Measurements from ENCODE around the gene IL3.
A peak's percentile ranks its signal among the peaks of the same experiment; 100 is the strongest.

Gene IL3

DNA sequence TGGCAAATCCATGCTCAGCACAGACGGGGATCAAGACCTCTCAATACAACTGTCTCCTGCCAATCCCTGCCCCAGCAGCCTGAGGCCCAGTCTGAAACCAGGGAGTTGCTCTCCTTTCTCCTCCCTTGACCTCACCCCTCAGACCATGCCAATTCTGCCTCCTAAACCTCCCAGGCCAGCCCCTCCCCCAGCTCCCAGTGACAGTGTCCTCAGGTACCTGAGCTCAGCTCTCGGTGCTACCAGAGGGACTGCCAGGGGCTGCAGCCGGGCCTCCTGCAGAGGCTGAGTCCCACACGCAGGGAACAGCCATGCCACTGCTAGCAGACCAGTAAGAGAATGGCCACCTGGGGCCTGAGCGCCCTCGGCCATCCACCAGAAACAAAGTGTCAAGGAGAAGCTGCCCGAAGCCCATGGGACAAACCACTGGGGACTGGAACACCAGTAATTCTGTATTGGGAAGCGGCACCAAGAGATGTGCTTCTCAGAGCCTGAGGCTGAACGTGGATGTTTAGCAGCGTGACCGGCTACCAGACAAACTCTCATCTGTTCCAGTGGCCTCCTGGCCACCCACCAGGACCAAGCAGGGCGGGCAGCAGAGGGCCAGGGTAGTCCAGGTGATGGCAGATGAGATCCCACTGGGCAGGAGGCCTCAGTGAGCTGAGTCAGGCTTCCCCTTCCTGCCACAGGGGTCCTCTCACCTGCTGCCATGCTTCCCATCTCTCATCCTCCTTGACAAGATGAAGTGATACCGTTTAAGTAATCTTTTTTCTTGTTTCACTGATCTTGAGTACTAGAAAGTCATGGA is 557 bp upstream of the IL3 start:
- H3K27ac Mint-ChIP-seq, result no peak overlapping the region
- H3K9me3 Mint-ChIP-seq, result no peaks in the 10 kb centered on the region
- H3K27me3 Mint-ChIP-seq, result no peaks in the 10 kb centered on the region
- H3K36me3 Mint-ChIP-seq, result no peaks in the 10 kb centered on the region
- H3K4me1 Mint-ChIP-seq, result peaks cover 17% of the 10 kb centered on the region
- H3K4me3 Mint-ChIP-seq, result no peak overlapping the region

DNA sequence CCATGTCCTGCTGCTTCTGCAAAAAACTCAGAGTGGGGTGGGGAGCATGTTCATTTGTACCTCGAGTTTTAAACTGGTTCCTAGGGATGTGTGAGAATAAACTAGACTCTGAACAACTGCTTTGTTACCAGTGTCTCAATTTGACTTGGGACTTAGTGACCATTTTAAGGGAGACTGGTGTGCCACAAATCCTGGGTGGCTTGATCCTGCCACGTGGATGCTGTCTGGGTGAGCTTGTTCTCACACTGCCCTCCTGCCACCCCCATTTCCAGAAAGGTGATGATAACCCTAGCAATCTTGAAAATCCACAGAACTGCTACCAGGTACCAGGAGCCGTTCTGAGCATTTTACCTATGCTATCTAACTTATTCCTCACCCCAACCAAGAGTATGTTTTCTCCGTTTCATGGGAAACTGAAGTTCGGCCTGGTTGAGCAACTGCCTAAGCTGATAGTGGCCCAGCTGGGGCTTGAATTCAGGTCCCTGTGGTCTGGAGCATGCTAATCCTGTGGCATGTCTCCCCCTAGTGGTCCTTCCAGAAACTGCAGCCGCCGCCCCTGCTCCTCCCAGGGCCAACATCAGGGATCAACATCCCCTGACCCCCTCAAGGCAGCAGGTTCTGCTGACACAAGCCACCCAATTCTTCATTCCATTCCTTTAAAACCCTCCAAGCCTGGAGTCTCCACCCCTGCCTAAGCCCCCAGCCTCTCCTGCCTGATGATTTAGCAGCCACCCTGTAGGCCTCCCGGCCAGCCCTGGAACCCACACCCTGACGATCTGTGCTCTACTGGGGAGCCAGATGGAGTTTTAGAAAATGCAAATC is 2.8 kb downstream of the IL3 start:
- peaks cover 11% of the 10 kb centered on the region for H3K4me1 Mint-ChIP-seq
- H3K27me3 Mint-ChIP-seq, result no peaks in the 10 kb centered on the region
- H3K27ac Mint-ChIP-seq, result no peak overlapping the region
- H3K4me3 Mint-ChIP-seq, result no peak overlapping the region
- H3K36me3 Mint-ChIP-seq, result no peaks in the 10 kb centered on the region
- no peaks in the 10 kb centered on the region for H3K9me3 Mint-ChIP-seq

DNA sequence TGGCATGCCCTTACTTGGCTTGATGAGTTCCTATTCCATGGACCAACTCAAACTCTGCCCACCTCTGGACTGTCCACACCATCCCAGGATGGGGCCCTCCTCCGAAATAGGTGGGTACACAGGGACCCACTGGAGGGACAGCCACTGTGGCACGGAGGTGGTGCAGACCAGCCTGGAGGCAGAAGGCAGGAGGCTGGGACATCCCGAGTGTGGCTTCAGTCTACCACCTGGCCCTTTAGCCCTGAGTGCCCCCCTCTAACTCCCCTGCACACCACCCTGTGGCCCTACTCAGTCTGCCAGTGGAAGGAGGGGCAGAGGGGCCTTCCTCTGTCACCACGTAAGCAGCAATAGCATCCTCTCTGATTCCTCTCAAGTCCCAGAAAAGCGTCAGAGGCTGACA is 3.7 kb downstream of the IL3 start:
- Mint-ChIP-seq H3K36me3 (no peaks in the 10 kb centered on the region), H3K4me3 (no peak overlapping the region), H3K4me1 (peaks cover 11% of the 10 kb centered on the region), H3K27ac (peak overlapping the region; percentile 46), H3K9me3 (no peaks in the 10 kb centered on the region), H3K27me3 (no peaks in the 10 kb centered on the region)

DNA sequence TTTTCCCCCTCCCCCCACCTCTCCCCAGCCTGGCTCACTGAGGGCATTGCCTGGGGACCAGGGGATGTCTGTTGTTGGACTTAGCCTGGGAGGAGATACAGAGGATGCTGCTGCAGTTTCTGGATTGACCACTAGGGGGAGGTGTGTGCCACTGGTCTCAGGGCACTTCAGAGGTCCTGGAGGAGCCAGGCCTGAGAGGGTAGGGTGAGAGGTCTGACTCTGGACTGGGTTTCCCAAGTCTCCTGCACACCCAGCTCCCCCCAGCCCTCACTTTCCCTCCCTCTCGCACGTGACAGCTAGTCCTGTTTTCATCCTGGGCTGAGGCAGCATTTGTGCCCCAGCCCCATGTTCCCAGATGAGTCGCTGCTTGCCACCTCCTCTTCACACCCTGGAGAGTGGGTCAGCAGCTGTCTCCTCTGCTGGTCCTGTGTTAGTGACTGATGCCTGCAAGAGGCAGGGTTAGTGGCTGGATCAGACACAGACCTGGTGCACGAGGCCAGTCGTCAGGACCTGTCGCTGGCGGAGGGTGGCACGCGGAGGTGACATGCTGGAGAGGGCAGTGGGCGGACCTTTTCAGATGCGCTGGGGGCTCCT is 4.4 kb downstream of the IL3 start:
- Mint-ChIP-seq H3K36me3 (no peaks in the 10 kb centered on the region), H3K27me3 (no peaks in the 10 kb centered on the region), H3K4me1 (peaks cover 11% of the 10 kb centered on the region), H3K9me3 (no peaks in the 10 kb centered on the region), H3K4me3 (no peak overlapping the region), H3K27ac (peak overlapping the region; percentile 46)

DNA sequence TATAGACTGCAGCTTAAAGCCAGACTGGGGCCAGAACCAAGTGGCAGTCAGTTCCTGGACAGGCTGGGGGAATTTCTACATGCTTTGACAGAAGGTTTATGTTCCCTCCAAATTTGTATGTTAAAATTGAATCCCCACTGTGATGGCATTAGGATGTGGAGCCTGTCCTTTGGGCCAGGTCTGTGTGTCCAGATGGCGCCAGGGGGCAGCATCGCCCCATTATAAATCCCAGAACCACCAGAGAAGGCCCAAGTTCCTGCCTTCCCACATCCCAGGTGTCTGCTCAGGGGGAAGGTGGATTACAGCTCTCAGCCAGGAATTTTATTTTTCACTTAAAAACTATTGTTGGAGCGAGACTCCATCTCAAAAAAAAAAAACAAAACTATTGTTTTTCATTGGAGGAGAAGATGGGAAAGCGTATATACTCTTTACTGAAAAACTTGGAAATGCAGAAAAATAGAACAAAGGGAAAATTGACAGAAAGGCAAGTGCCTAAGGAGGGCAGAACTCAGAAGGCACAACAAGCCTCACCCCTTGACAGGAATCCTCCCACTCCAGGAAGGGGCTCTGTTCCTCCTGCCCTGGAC is 5.0 kb downstream of the IL3 start:
- no peaks in the 10 kb centered on the region for H3K27me3 Mint-ChIP-seq
- no peaks in the 10 kb centered on the region for H3K36me3 Mint-ChIP-seq
- no peak overlapping the region for H3K4me3 Mint-ChIP-seq
- no peak overlapping the region for H3K27ac Mint-ChIP-seq
- peaks cover 11% of the 10 kb centered on the region for H3K4me1 Mint-ChIP-seq
- H3K9me3 Mint-ChIP-seq, result no peaks in the 10 kb centered on the region

DNA sequence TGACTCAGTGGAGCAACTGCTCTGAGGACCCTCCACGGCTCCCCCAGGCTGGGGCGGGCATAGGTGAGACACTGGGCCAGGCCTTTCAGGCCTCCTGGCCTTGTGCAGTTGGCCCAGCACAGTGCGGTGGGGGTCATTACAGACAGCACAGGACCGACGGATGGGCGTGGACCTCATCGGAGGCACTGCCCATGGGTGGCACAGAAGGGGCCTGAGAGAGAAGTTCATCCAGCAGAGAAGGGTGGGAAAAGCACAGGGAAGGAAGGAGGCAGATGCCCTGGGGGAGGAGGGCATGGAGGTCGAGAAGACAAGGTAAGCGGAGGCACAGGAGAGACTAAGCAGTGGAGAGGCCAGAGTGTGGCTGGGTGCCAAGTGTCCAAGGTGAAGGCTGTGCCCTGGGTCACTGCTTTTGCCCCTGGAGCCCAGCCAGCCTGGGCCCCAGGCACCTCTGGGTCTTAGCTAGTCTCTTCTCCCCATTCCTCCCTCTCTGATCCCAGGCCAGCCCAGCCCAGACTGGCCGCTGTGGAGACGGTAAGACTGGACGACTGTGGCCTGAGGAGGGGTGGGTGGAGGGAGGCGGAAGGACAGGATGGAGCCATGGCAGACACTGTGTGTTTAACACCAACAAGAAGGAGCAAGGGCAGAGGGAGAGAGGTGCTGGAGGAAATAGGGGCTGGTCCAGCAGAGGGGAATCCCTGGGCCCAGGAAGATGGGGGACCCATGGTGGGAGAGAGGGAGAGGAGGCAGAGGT is 5.7 kb downstream of the IL3 start:
- no peak overlapping the region for H3K4me3 Mint-ChIP-seq
- no peaks in the 10 kb centered on the region for H3K9me3 Mint-ChIP-seq
- H3K27me3 Mint-ChIP-seq, result no peaks in the 10 kb centered on the region
- no peak overlapping the region for H3K27ac Mint-ChIP-seq
- H3K36me3 Mint-ChIP-seq, result no peaks in the 10 kb centered on the region
- peaks cover 15% of the 10 kb centered on the region for H3K4me1 Mint-ChIP-seq

DNA sequence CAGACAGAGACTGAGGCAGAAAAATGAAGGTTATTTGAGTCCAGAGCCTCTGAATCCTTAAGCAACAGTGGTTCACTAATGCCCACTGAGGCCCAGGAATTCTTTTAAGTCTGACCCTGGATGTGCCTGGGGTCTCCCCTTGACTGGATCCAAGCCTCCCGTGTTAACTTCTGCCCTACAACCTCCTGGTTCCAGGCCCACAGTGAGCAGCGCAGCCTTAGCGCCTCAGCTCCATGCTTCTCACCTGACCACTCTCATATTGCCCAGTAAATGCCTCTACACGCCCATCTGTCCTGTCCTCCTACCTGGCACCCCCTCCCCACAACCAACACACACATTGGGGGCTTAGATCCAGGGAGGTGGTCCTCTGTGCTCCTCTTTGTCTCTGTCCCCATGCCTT is 6.4 kb downstream of the IL3 start:
- Mint-ChIP-seq H3K36me3 (no peaks in the 10 kb centered on the region), H3K4me3 (no peak overlapping the region), H3K27ac (no peak overlapping the region), H3K4me1 (peaks cover 15% of the 10 kb centered on the region), H3K27me3 (no peaks in the 10 kb centered on the region), H3K9me3 (no peaks in the 10 kb centered on the region)

DNA sequence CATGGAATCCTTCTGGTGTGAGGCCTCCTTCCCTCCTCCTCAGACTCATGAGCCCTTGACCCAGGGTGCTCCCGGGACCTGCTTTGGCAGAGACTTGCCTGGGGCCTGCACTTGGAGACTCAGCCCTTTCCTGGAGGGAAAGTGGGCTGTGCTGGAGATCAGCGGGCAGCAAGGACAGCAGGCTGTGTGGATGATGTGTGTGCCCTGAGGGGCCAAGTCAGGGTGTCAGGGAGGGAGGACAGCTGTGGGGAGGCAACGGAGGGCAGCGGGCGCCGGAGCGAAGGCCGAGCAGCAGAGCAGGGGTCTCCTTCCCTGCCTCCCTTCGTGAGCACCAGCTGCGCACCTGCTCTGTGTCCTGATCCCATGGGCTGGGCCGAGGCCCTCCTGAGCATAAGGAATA is 7.0 kb downstream of the IL3 start:
- Mint-ChIP-seq H3K9me3 (no peaks in the 10 kb centered on the region), H3K4me1 (peaks cover 15% of the 10 kb centered on the region), H3K27ac (no peak overlapping the region), H3K4me3 (no peak overlapping the region), H3K36me3 (no peaks in the 10 kb centered on the region), H3K27me3 (no peaks in the 10 kb centered on the region)

DNA sequence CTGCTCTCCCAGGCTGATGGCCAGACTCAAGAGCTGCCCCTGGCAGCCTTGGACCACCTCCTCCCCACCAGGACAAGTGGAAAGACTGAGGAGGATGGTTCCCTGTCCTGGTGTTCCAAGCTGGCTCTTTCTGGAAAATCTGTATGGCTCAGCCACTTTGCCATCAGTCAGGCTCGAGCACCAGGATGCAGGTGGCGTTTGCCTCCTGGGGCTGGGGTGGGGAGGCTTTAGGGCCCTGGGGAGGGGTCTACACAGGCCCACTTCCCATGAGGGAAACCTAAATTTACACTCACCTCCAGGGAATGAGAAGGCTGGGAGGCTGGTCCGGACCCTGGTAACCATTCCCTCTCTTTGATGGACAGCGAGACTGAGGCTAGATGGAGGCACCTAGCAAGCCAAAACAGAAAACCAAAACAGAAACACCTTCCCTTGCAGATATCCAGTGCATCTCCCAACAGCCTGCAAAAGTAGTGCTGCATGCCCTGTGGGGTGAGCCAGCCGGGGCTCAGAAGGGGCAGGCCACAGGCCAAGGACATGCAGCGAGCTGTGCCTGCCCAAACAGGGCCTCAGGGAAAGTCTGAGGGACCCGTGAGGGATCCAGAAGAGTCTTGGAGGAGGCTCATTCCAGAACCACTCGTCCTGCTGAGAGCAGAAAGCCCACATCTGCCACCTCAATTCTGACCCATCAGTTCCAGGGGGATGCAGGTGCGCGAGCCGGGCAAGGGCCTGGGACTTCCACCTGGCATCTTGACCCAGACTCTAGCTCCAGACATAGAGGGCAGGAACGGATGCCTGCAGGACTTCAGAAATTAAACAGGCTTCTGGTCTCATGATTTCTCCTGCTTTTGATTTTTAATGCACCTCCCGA is 7.7 kb downstream of the IL3 start:
- Mint-ChIP-seq H3K27ac (no peak overlapping the region), H3K4me3 (no peak overlapping the region), H3K27me3 (no peaks in the 10 kb centered on the region), H3K9me3 (no peaks in the 10 kb centered on the region), H3K36me3 (no peaks in the 10 kb centered on the region), H3K4me1 (peaks cover 14% of the 10 kb centered on the region)

DNA sequence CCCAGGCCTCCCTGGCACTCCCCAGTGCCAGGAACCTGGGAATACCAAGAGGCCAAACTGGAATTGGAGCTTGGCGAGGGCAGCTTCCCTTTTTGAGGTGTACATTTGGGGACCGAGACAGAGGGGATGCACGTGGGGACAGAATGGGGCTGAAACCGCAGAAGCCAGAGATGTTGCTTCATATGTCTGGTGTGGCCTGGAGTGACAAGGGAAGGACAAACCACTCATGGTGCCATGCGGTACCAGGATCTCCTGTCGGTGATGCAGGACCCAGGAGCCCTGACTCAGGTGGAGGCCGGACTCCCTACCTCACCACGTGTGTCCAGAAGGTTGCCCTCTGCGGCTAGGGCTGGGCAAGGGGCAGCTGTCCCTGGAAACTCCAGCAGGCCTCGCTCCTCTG is 9.1 kb downstream of the IL3 start:
- no peak overlapping the region for H3K27ac Mint-ChIP-seq
- no peak overlapping the region for H3K4me3 Mint-ChIP-seq
- no peaks in the 10 kb centered on the region for H3K36me3 Mint-ChIP-seq
- H3K4me1 Mint-ChIP-seq, result peaks cover 7% of the 10 kb centered on the region
- H3K27me3 Mint-ChIP-seq, result no peaks in the 10 kb centered on the region
- H3K9me3 Mint-ChIP-seq, result no peaks in the 10 kb centered on the region

DNA sequence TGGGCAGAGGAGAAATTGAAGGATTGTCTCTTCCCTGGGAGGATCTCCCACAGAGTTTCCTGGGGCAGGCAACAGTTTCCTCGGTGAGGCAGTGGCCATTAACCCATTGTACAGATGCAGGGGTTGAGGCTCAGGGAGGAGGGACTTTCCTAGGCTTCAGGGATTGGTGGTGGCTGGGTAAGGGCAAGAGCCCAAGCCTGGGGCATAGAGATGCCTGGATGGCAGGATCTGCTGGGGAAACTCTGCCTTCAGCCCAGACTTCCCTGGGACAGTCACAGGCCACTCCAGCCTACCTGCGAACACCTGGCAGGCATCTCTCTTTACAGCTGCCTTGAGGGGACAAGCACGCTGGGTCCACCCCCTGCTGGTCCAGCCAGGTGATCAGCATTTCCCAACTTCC is 9.5 kb downstream of the IL3 start:
- Mint-ChIP-seq H3K36me3 (no peaks in the 10 kb centered on the region), H3K9me3 (no peaks in the 10 kb centered on the region), H3K4me1 (peaks cover 4% of the 10 kb centered on the region), H3K27me3 (no peaks in the 10 kb centered on the region), H3K27ac (no peak overlapping the region), H3K4me3 (no peak overlapping the region)

DNA sequence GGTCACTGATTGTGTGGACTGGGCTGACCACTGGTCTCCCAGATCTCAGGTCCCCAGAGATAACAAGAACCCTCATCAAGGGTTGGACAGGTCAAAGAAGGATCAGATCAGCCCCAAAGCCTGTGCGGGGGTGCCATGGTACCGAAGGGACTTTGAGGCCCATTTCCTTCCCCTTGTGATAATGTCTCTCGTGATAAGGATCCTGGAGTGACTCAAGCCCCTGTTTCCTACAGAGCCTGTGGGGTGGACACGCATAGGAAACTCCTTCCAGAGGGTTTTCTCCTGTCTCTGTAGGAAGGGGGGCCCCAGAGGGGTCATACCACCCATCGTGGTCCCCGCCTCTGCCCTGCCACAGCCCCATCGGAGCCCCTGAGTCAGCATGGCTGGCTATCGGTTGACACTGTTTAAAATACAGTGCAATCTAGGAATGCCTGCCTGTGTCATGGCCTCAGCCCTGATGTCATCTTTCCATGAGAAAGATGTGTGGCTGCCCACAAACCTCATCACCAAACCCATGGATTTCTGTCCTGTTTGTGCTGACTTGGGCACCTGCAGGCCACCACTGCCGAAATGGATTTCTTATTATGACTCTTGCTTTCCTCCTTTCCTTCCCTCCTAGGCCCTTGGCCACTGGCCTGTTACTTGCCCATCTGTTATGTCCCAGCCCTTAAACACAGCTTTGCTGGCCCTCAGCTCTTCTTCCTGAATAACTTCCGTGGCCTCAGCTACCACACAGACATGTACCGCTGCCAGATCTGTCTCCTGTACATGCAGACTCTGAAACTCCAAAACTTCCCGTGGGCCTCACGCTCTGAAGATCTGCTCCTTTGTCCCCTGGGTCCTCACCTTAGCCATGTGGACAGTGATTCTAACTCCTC is 10.2 kb downstream of the IL3 start:
- no peaks in the 10 kb centered on the region for H3K27me3 Mint-ChIP-seq
- H3K4me1 Mint-ChIP-seq, result peaks cover 4% of the 10 kb centered on the region

DNA sequence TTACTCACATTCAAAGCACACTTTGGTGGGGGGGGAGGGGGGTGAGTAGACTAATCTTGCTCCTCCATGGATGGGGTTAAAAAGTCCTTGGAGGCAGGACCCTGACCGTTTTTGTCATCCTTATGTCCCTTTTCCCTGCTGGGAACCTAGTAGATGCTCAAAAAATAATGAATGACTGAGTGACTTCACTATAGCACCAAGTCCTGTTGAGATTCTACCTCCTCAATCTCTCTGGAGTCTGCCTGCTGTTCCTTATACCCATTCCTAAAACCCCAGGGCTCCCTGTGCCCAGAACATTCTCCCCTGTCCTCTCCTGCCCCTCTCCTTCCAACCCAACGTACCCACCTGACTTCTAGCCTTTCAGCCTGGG is 10.9 kb downstream of the IL3 start:
- Mint-ChIP-seq H3K27me3 (no peaks in the 10 kb centered on the region), H3K4me1 (peaks cover 4% of the 10 kb centered on the region), H3K36me3 (no peaks in the 10 kb centered on the region), H3K27ac (peak overlapping the region; percentile 27), H3K4me3 (no peak overlapping the region), H3K9me3 (no peaks in the 10 kb centered on the region)

More for the DNA sequence above, 10.2 kb downstream of the IL3 start:
- H3K9me3 Mint-ChIP-seq, result no peaks in the 10 kb centered on the region
- no peaks in the 10 kb centered on the region for H3K36me3 Mint-ChIP-seq
- H3K4me3 Mint-ChIP-seq, result no peak overlapping the region
- peak overlapping the region; percentile 9 for H3K27ac Mint-ChIP-seq

DNA sequence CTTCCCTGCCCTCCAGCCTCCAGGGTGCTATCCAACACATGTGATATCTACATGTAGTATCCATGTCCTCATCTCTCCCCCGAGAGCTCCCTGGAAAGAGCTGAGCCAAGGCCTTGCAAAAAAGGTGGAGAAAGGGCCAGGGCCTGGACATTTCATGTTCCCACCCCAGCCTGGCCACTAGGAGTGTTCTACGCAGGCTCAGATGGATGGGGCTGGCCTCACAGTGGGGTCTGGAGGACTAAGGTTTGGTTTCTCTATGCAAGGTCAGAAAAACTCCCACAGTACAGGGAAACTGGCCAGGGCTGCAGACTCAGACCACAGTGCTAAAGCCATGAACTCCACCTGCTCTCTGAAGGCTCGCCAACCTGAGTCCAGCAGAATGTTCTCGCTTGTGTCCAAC is 11.6 kb downstream of the IL3 start:
- Mint-ChIP-seq H3K4me1 (peaks cover 4% of the 10 kb centered on the region), H3K36me3 (no peaks in the 10 kb centered on the region), H3K4me3 (no peak overlapping the region), H3K27me3 (no peaks in the 10 kb centered on the region), H3K27ac (no peak overlapping the region), H3K9me3 (no peaks in the 10 kb centered on the region)

Data from activated naive CD4-positive, alpha-beta T cell treated with anti-CD3 and anti-CD28 coated beads, Interleukin-2, amount 50 U/mL, for 24 hours (primary cell).